Panc1 (cell line): ENCODE data around the gene TANK. TPM values are rescaled to one million over a fixed set of nuclear protein-coding genes. Genes with fewer than 3 reads are reported as not detected.

Experiments used
- ATAC-seq: fragments of 200-7000 bp; cut with Tn5 transposase; 2 replicates; pipeline ENCODE4 v1.9.1; 2020; ENCODE audit warnings: mild to moderate bottlenecking, moderate library complexity
- BruUV-seq: library from RNA; stranded (reverse); fragments of 400-500 nt; replicated peaks from 2 replicates; lab custom pipeline; 2021; lab: Mats Ljungman, UMichigan
- CTCF ChIA-PET: fragments of 300-600 bp; sonication (Branson Sonifier 250); formaldehyde crosslinking; loops from one replicate; lab custom pipeline; 2022; ENCODE audit warnings: antibody characterized with exemption; lab: Charles Lee
- POLR2A ChIA-PET: fragments of 300-600 bp; sonication (Branson Sonifier 250); formaldehyde crosslinking; loops from one replicate; lab custom pipeline; 2022; ENCODE audit warnings: antibody characterized with exemption; lab: Charles Lee
- DNase-seq: peaks from one replicate; pipeline ENCODE4 v3.0.0-alpha.2; 2010; ENCODE audit warnings: low read depth, low spot score
- H3K27ac ChIP-seq: 2 replicates; pipeline ENCODE4 v1.5.1; 2011; ENCODE audit warnings: mild to moderate bottlenecking, low read length, inconsistent platforms
- H3K27me3 ChIP-seq: fragments of 200-500 bp; sonication (Bioruptor generic); 2 replicates; pipeline ENCODE4 v1.6.0; 2014; ENCODE audit warnings: low read length, inconsistent platforms; ENCODE audit not compliant: control insufficient read depth, insufficient read depth
- H3K36me3 ChIP-seq: fragments of 200-500 bp; sonication (Bioruptor generic); 2 replicates; pipeline ENCODE4 v1.5.1; 2014; ENCODE audit warnings: inconsistent platforms, mild to moderate bottlenecking, low read length, moderate library complexity; ENCODE audit not compliant: control insufficient read depth, insufficient read depth
- H3K4me1 ChIP-seq: 2 replicates; pipeline ENCODE4 v1.5.1; 2011; ENCODE audit warnings: inconsistent platforms, mild to moderate bottlenecking, low read length, moderate library complexity; ENCODE audit not compliant: control insufficient read depth, insufficient read depth
- H3K4me3 ChIP-seq, 2 experiments: 2 replicates each; pipeline ENCODE4 v1.5.1; 2011 to 2012; ENCODE audit warnings: low read depth in 2 of 2, low read length in 2 of 2, mild to moderate bottlenecking in 2 of 2, inconsistent platforms in 1 of 2, moderate library complexity in 1 of 2
- H3K9me3 ChIP-seq: fragments of 200-500 bp; sonication (Bioruptor generic); 2 replicates; pipeline ENCODE4 v1.5.1; 2014; ENCODE audit warnings: low read depth, mild to moderate bottlenecking, inconsistent platforms, low read length, moderate library complexity; ENCODE audit not compliant: control insufficient read depth, insufficient read depth
- CTCF ChIP-seq: fragments of 450-650 bp; IDR thresholded peaks from 2 replicates; pipeline ENCODE4 v1.5.1; 2017; ENCODE audit warnings: mild to moderate bottlenecking
- POLR2AphosphoS5 ChIP-seq: IDR thresholded peaks from 2 replicates; pipeline ENCODE4 v1.6.1; 2012; ENCODE audit warnings: mild to moderate bottlenecking, low read depth, low read length, moderate library complexity
- REST ChIP-seq, 2 experiments: IDR thresholded peaks; 2 replicates each; pipeline ENCODE4 v1.6.1; 2011 to 2012; ENCODE audit warnings: low read depth in 2 of 2, control low read depth in 1 of 2, low read length in 1 of 2, mild to moderate bottlenecking in 1 of 2, moderate library complexity in 1 of 2; ENCODE audit not compliant: insufficient read depth in 1 of 2
- SIN3A ChIP-seq: IDR thresholded peaks from 2 replicates; pipeline ENCODE4 v1.6.1; 2012; ENCODE audit warnings: low read depth, mild to moderate bottlenecking, low read length, moderate library complexity, borderline replicate concordance; ENCODE audit not compliant: insufficient read depth
- TCF7L2 ChIP-seq: IDR thresholded peaks from 2 replicates; pipeline ENCODE4 v1.6.1; 2011; ENCODE audit warnings: mild to moderate bottlenecking, low read depth, low read length, inconsistent platforms
- in situ Hi-C: cut with HindIII; loops from 2 replicates; pipeline ENCODE4 v1.10.0; 2016; ENCODE audit warnings: low sequenced_read_pairs, low pct_unique_long_range_greater_than_20kb
- intact Hi-C: fragments of 100-400 bp; cut with micrococcal nuclease; formaldehyde crosslinking; loops from one replicate; pipeline ENCODE4 v1.10.0; 2022; ENCODE audit not compliant: unreplicated experiment
- total RNA-seq: library from RNA; stranded (reverse); gene quantifications from one replicate; pipeline ENCODE4 v1.2.1, GENCODE V29; 2021; ENCODE audit not compliant: unreplicated experiment

TANK gene
- total RNA-seq, 1 experiment from 2014 or later, result 36.0 TPM

GRCh38 chr2:161150704-161151103 is 9.5 kb upstream of the TANK start:
- Histone ChIP-seq H3K27me3 (no peaks in the 10 kb centered on the region), H3K36me3 (no peaks in the 10 kb centered on the region), H3K27ac (no peak overlapping the region), H3K4me3 (no peak overlapping the region), H3K9me3 (peaks cover 28% of the 10 kb centered on the region; the same call in 1 of the 2 replicates), H3K4me1 (no peaks in the 10 kb centered on the region)
- intact Hi-C loops, result no loop called here
- ChIA-PET POLR2A (no interaction called here), CTCF (no interaction called here)
- no peak for TF ChIP-seq TCF7L2
- no peak for TF ChIP-seq CTCF
- TF ChIP-seq POLR2AphosphoS5, result no peak
- no peak for TF ChIP-seq REST (IDR thresholded peaks at IDR 0.05; ENCODE audit: insufficient read depth in 1 of 2, low read depth in 2 of 2, low read length in 1 of 2)
- TF ChIP-seq SIN3A, result no peak
- BruUV-seq, result no TSS peak
- DNase-seq (no peak), ATAC-seq (no peak)
- in situ Hi-C loops, result no loop called here

- no peak overlapping the region for H3K4me3 ChIP-seq
- no TSS peak for BruUV-seq
- intact Hi-C loops, result no loop called here
- no peak for ATAC-seq
- no peaks in the 10 kb centered on the region for H3K27me3 ChIP-seq
- peaks cover 28% of the 10 kb centered on the region; the same call in 1 of the 2 replicates for H3K9me3 ChIP-seq
- no peak for DNase-seq
- POLR2A ChIA-PET, result no interaction called here
- TF ChIP-seq REST (IDR thresholded peaks at IDR 0.05; ENCODE audit: insufficient read depth in 1 of 2, low read depth in 2 of 2, low read length in 1 of 2) (no peak), SIN3A (no peak), TCF7L2 (no peak), CTCF (no peak), POLR2AphosphoS5 (no peak)
- H3K4me1 ChIP-seq, result no peaks in the 10 kb centered on the region
- CTCF ChIA-PET, result no interaction called here
- in situ Hi-C loops, result no loop called here
- no peak overlapping the region for H3K27ac ChIP-seq
- no peaks in the 10 kb centered on the region for H3K36me3 ChIP-seq
Measured at GRCh38 chr2:161152302-161152701, 7.9 kb upstream of the TANK start.
